VCaP (cell line): ENCODE measurements around the gene ABCA4.

Source experiments
- H3K27ac ChIP-seq: fragments of 450-650 bp; 2 replicates; pipeline ENCODE4 v1.5.1; 2017
- TF ChIP-seq, protein P1 (sequence below): fragments of 450-650 bp; conservative IDR thresholded peaks from 2 replicates; pipeline ENCODE4 v1.5.1; 2017; ENCODE audit warnings: mild to moderate bottlenecking, moderate library complexity

The ABCA4 gene

GRCh38 chr1:94036730-94037129 lies 84.2 kb downstream of the ABCA4 start:
- TF ChIP-seq, protein P1, sequence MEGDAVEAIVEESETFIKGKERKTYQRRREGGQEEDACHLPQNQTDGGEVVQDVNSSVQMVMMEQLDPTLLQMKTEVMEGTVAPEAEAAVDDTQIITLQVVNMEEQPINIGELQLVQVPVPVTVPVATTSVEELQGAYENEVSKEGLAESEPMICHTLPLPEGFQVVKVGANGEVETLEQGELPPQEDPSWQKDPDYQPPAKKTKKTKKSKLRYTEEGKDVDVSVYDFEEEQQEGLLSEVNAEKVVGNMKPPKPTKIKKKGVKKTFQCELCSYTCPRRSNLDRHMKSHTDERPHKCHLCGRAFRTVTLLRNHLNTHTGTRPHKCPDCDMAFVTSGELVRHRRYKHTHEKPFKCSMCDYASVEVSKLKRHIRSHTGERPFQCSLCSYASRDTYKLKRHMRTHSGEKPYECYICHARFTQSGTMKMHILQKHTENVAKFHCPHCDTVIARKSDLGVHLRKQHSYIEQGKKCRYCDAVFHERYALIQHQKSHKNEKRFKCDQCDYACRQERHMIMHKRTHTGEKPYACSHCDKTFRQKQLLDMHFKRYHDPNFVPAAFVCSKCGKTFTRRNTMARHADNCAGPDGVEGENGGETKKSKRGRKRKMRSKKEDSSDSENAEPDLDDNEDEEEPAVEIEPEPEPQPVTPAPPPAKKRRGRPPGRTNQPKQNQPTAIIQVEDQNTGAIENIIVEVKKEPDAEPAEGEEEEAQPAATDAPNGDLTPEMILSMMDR = no peak
- H3K27ac ChIP-seq = no peak overlapping the region

DNA sequence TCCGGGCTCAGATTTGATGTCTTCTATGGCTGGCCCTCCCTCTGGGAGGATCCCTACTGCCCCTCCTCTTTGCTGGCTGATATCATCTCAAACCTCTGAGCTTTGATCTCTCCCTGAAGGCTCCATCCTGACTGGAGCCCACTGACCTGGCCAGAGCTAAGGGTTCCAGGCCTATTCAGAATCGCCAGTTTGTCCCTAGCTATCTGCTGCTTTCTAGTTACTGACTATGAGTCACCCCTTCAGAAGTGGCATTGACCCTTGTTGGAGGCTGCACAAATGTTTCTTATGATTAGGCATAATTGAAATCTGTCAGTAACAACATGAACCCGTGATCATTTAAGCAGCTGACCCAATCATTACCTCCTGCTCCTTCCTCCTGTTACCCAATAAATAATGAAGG lies 87.1 kb downstream of the ABCA4 start:
- TF ChIP-seq, protein P1 = no peak
- no peak overlapping the region for H3K27ac ChIP-seq

- TF ChIP-seq, protein P1 = no peak
- no peak overlapping the region for H3K27ac ChIP-seq
These were observed 88.3 kb downstream of the ABCA4 start for GRCh38 chr1:94032637-94033036.

- no peak overlapping the region for H3K27ac ChIP-seq
- TF ChIP-seq, protein P1 = no peak
These were observed 89.4 kb downstream of the ABCA4 start for GRCh38 chr1:94031591-94031990.

GRCh38 chr1:94031154-94031553 lies 89.8 kb downstream of the ABCA4 start:
- TF ChIP-seq, protein P1 = no peak
- no peak overlapping the region for H3K27ac ChIP-seq

DNA sequence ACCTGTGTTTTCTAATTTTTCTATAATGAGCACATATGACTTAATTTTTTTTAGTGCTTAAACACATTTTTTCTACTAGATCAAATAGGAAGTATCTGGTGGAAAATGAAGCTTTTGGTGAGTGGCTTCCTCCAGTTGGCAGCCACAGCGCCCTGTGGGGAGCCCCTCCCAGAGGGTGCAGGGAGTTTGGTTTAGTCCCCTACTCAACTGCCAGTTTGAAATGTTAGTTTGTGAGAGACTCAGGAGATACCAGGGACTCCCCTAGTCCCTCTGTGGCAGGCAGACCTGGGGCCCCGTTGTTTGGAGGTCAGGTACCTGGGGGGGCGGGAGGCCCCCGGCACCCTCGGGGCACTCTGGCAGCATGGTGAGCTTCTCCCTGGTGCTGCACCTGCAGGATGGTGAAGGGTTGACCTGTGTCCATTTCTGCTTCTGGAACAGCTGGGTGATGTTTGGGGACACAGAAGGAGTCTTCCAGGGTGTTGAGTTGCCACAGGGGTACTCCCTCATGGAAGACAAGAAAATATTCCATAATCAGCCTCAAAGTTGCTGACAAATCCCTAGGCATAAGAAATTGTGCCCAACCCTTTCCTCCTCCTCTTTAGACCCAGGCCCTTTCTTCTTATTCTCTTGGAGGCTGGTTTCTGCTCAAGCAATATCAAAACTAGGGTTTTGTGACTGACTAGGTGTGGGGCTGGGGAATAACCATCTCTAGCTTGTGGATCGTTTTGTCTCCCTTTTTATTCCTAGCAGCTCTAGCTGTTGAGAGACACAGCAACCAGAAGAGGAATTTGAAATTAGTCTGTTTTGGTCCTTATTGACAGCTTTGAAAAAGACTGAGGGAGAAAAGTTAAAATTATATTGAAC lies 91.6 kb downstream of the ABCA4 start:
- TF ChIP-seq, protein P1 = no peak
- H3K27ac ChIP-seq = no peak overlapping the region

- no peak overlapping the region for H3K27ac ChIP-seq
- TF ChIP-seq, protein P1 = no peak
These were observed 93.0 kb downstream of the ABCA4 start for GRCh38 chr1:94027721-94028515.
